ENCODE results near the gene PVRIG. TPM values are rescaled to one million over a fixed set of nuclear protein-coding genes. Genes with fewer than 3 reads are reported as not detected.
"Not testable (repeated sequence)": the region's sequence is repeated elsewhere in the genome, so short reads cannot be mapped to it uniquely, and the experiment has no call there.

PVRIG gene
- total and polyA plus RNA-seq, 2 donors (not counting 1 experiment from before 2014, with no cell fraction given), result 16.2 to 51.2 TPM

DNA sequence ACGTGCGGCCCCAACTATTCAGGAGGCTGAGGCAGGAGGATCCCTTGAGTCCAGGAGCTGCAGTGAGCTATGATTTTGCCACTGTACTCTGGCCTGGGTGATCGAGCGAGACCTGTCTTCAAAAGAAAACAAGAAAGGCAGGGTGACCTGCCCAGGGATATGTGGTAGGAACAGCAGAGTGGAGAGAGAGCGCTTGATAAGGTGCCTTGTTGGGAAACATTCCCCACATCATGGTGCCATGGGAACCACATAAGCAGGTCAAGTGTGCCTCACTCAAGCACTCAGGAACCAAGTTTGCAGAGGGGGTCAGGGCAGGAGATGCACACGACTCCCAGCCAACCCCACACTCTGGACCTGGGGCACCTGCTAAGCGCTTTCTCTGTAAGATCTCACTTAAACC, 37.3 kb downstream of the PVRIG start:
- H3K27me3 Mint-ChIP-seq, result no peaks in the 10 kb centered on the region
- Histone ChIP-seq H4K20me1 (ENCODE audit: control insufficient read depth, insufficient read depth, low read length, poor library complexity, severe bottlenecking) (no peaks in the 10 kb centered on the region), H3K9ac (ENCODE audit: low read length) (no peak overlapping the region), H3K4me1 (ENCODE audit: control insufficient read depth in 2 of 2, insufficient read depth in 2 of 2, low read length in 2 of 2) (no peaks in the 10 kb centered on the region), H3K4me2 (replicated peaks; ENCODE audit: low read depth, low read length, poor library complexity, severe bottlenecking) (no peak overlapping the region), H3K9me3 (ENCODE audit: control extremely low read depth in 1 of 3, control insufficient read depth in 2 of 3, insufficient read depth in 1 of 3, low read length in 2 of 3) (no peaks in the 10 kb centered on the region), H3K27ac (ENCODE audit: low read length in 2 of 2) (no peak overlapping the region), H3K27me3 (replicated peaks in 1 of 4; ENCODE audit: control extremely low read depth in 1 of 4, control insufficient read depth in 3 of 4, insufficient read depth in 4 of 4, low read length in 3 of 4) (no peaks in the 10 kb centered on the region), H2AFZ (ENCODE audit: insufficient read depth, low read depth, low read length, poor library complexity, severe bottlenecking) (no peak overlapping the region), H3K4me3 (ENCODE audit: control extremely low read depth in 1 of 5, extremely low read depth in 1 of 5, insufficient read depth in 1 of 5, low read depth in 2 of 5, low read length in 4 of 5) (no peak overlapping the region), H3K79me2 (ENCODE audit: control insufficient read depth, insufficient read depth, low read length) (no peaks in the 10 kb centered on the region), H3K36me3 (replicated peaks in 1 of 2; ENCODE audit: control extremely low read depth in 1 of 2, control insufficient read depth in 1 of 2, extremely low read depth in 1 of 2, insufficient read depth in 2 of 2, low read length in 1 of 2) (no peaks in the 10 kb centered on the region)
- H3K4me3 Mint-ChIP-seq, result no peak overlapping the region
- H3K4me1 Mint-ChIP-seq, result no peaks in the 10 kb centered on the region
- intact Hi-C loops (cut with micrococcal nuclease), result no loop called here
- ATAC-seq (ENCODE audit: low read depth), result no peak
- ChIA-PET CTCF (no interaction called here), POLR2A (no interaction called here)
- H3K9me3 Mint-ChIP-seq (ENCODE audit: insufficient read depth), result no peaks in the 10 kb centered on the region
- WGBS (ENCODE audit: insufficient coverage), result 99% methylated on average over 7 of the region's 7 CpGs
- no peak for DNase-seq
- TF ChIP-seq EZH2 (IDR thresholded peaks at IDR 0.05; ENCODE audit: borderline replicate concordance, insufficient read depth, low read depth, low read length, poor library complexity, severe bottlenecking), result no peak
- TF ChIP-seq, protein P1, sequence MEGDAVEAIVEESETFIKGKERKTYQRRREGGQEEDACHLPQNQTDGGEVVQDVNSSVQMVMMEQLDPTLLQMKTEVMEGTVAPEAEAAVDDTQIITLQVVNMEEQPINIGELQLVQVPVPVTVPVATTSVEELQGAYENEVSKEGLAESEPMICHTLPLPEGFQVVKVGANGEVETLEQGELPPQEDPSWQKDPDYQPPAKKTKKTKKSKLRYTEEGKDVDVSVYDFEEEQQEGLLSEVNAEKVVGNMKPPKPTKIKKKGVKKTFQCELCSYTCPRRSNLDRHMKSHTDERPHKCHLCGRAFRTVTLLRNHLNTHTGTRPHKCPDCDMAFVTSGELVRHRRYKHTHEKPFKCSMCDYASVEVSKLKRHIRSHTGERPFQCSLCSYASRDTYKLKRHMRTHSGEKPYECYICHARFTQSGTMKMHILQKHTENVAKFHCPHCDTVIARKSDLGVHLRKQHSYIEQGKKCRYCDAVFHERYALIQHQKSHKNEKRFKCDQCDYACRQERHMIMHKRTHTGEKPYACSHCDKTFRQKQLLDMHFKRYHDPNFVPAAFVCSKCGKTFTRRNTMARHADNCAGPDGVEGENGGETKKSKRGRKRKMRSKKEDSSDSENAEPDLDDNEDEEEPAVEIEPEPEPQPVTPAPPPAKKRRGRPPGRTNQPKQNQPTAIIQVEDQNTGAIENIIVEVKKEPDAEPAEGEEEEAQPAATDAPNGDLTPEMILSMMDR (IDR thresholded peaks at IDR 0.05), result no peak
- H3K27ac Mint-ChIP-seq, result no peak overlapping the region

DNA sequence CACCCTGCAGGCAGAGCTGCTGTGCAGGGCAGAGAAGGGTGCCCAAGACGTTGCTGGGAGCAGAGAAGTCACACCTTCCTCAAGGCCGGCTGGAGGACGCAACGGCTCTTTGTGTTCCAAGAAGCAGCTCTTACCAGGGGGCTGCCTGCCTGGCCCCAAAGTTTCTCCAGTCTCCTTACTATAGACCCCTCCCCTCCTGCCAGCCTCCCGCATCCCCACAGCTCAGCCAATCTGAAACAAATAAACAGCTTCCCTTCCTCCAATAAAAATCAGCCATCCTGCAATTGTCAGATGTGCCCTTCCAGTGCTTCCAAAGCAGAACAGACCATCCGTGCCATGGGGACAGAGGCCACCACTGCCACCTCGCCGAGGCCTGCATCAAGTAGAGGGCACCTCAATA, 40.2 kb downstream of the PVRIG start:
- H3K79me2 ChIP-seq (ENCODE audit: control insufficient read depth, insufficient read depth, low read length); H2AFZ ChIP-seq (ENCODE audit: insufficient read depth, low read depth, low read length, poor library complexity, severe bottlenecking); H3K9me3 ChIP-seq (ENCODE audit: control extremely low read depth in 1 of 3, control insufficient read depth in 2 of 3, insufficient read depth in 1 of 3, low read length in 2 of 3); H3K27ac ChIP-seq (ENCODE audit: low read length in 2 of 2); H3K36me3 ChIP-seq (replicated peaks in 1 of 2; ENCODE audit: control extremely low read depth in 1 of 2, control insufficient read depth in 1 of 2, extremely low read depth in 1 of 2, insufficient read depth in 2 of 2, low read length in 1 of 2); H3K27ac Mint-ChIP-seq; H3K9ac ChIP-seq (ENCODE audit: low read length); ATAC-seq (ENCODE audit: low read depth); H3K4me1 Mint-ChIP-seq; H3K4me1 ChIP-seq (ENCODE audit: control insufficient read depth in 2 of 2, insufficient read depth in 2 of 2, low read length in 2 of 2); H3K27me3 ChIP-seq (replicated peaks in 1 of 4; ENCODE audit: control extremely low read depth in 1 of 4, control insufficient read depth in 3 of 4, insufficient read depth in 4 of 4, low read length in 3 of 4); intact Hi-C loops (cut with micrococcal nuclease); CTCF ChIA-PET; H3K4me2 ChIP-seq (replicated peaks; ENCODE audit: low read depth, low read length, poor library complexity, severe bottlenecking); H4K20me1 ChIP-seq (ENCODE audit: control insufficient read depth, insufficient read depth, low read length, poor library complexity, severe bottlenecking); H3K4me3 Mint-ChIP-seq; H3K4me3 ChIP-seq (ENCODE audit: control extremely low read depth in 1 of 5, extremely low read depth in 1 of 5, insufficient read depth in 1 of 5, low read depth in 2 of 5, low read length in 4 of 5); H3K27me3 Mint-ChIP-seq; DNase-seq; POLR2A ChIA-PET; H3K9me3 Mint-ChIP-seq (ENCODE audit: insufficient read depth): not testable (repeated sequence)
- WGBS (ENCODE audit: insufficient coverage), result 100% methylated on average over 4 of the region's 8 CpGs

DNA sequence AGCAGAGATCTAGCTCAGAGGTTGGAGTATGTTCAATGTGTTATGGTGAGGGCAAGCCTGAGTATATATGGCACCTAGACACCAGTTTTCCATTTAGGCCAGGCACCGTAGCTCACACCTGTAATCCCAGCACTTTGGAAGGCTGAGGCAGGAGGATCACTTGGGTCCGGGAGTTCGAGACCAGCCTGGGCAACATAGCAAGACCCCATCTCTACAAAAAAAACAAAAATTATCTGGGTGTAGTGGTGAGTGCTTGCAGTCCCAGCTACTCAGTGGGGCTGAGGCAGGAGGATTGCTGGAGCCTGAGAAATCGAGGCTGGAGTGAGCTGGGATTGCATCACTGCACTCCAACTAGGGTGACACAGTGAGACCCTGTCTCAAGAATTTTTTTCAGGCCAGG, 43.1 kb downstream of the PVRIG start:
- CTCF ChIA-PET, result interaction anchor here (0.6 kb wide), 2 partner anchors 9 to 19 kb away, joined by 3 to 4 read pairs; no protein-coding TSS in a partner anchor
- 100% methylated on average over 1 of the region's 4 CpGs for WGBS (ENCODE audit: insufficient coverage)

More for the DNA sequence above, 43.1 kb downstream of the PVRIG start:
- H3K9me3 Mint-ChIP-seq (ENCODE audit: insufficient read depth); H3K9ac ChIP-seq (ENCODE audit: low read length); ATAC-seq (ENCODE audit: low read depth); H3K36me3 ChIP-seq (replicated peaks in 1 of 2; ENCODE audit: control extremely low read depth in 1 of 2, control insufficient read depth in 1 of 2, extremely low read depth in 1 of 2, insufficient read depth in 2 of 2, low read length in 1 of 2); H3K4me2 ChIP-seq (replicated peaks; ENCODE audit: low read depth, low read length, poor library complexity, severe bottlenecking); H4K20me1 ChIP-seq (ENCODE audit: control insufficient read depth, insufficient read depth, low read length, poor library complexity, severe bottlenecking); H3K27ac Mint-ChIP-seq; H3K27ac ChIP-seq (ENCODE audit: low read length in 2 of 2); intact Hi-C loops (cut with micrococcal nuclease); H3K4me3 ChIP-seq (ENCODE audit: control extremely low read depth in 1 of 5, extremely low read depth in 1 of 5, insufficient read depth in 1 of 5, low read depth in 2 of 5, low read length in 4 of 5); H3K4me3 Mint-ChIP-seq; H3K9me3 ChIP-seq (ENCODE audit: control extremely low read depth in 1 of 3, control insufficient read depth in 2 of 3, insufficient read depth in 1 of 3, low read length in 2 of 3); H3K27me3 Mint-ChIP-seq; H2AFZ ChIP-seq (ENCODE audit: insufficient read depth, low read depth, low read length, poor library complexity, severe bottlenecking); DNase-seq; H3K4me1 ChIP-seq (ENCODE audit: control insufficient read depth in 2 of 2, insufficient read depth in 2 of 2, low read length in 2 of 2); H3K79me2 ChIP-seq (ENCODE audit: control insufficient read depth, insufficient read depth, low read length); H3K27me3 ChIP-seq (replicated peaks in 1 of 4; ENCODE audit: control extremely low read depth in 1 of 4, control insufficient read depth in 3 of 4, insufficient read depth in 4 of 4, low read length in 3 of 4): not testable (repeated sequence)
- POLR2A ChIA-PET, result interaction anchor here (0.7 kb wide), 1 partner anchor 15 kb away, joined by 7 read pairs; no protein-coding TSS in a partner anchor
- H3K4me1 Mint-ChIP-seq, result peaks cover 13% of the 10 kb centered on the region
